H9 (cell line): ENCODE measurements around the gene TSFM. TPM values are rescaled to one million over a fixed set of nuclear protein-coding genes. Genes with fewer than 3 reads are reported as not detected.

Source experiments
- DNase-seq: peaks from one replicate; pipeline ENCODE4 v3.0.0-alpha.2; 2017
- H2AFZ ChIP-seq: one replicate; pipeline ENCODE4 v1.6.1; 2013; ENCODE audit warnings: mild to moderate bottlenecking, low read length, control low read depth, moderate library complexity
- H2AK5ac ChIP-seq: 2 replicates; pipeline ENCODE4 v1.6.1; 2013; ENCODE audit warnings: low read length, control low read depth, mixed read lengths; ENCODE audit not compliant: insufficient read length
- H2BK120ac ChIP-seq: one replicate; pipeline ENCODE4 v1.6.1; 2013; ENCODE audit warnings: low read depth, mild to moderate bottlenecking, low read length, control low read depth, inconsistent platforms; ENCODE audit not compliant: poor library complexity, severe bottlenecking
- H2BK12ac ChIP-seq: 2 replicates; pipeline ENCODE4 v1.6.1; 2013; ENCODE audit warnings: low read length, control low read depth, mixed read lengths, low read depth; ENCODE audit not compliant: insufficient read length
- H2BK15ac ChIP-seq: 2 replicates; pipeline ENCODE4 v1.6.1; 2013; ENCODE audit warnings: low read depth, low read length, control low read depth
- H2BK20ac ChIP-seq: one replicate; pipeline ENCODE4 v1.6.1; 2013; ENCODE audit warnings: low read depth, mild to moderate bottlenecking, low read length, control low read depth, inconsistent platforms; ENCODE audit not compliant: poor library complexity, severe bottlenecking
- H2BK5ac ChIP-seq: 2 replicates; pipeline ENCODE4 v1.6.1; 2013; ENCODE audit warnings: low read length, control low read depth, mixed read lengths; ENCODE audit not compliant: insufficient read length
- H3K14ac ChIP-seq: 2 replicates; pipeline ENCODE4 v1.6.1; 2013; ENCODE audit warnings: low read length, control low read depth; ENCODE audit not compliant: insufficient read depth
- H3K18ac ChIP-seq: 2 replicates; pipeline ENCODE4 v1.6.1; 2013; ENCODE audit warnings: low read depth, mild to moderate bottlenecking, mixed read lengths, low read length, control low read depth; ENCODE audit not compliant: insufficient read length
- H3K23ac ChIP-seq: 2 replicates; pipeline ENCODE4 v1.6.1; 2013; ENCODE audit warnings: low read length, control low read depth, mixed read lengths, low read depth; ENCODE audit not compliant: insufficient read length
- H3K23me2 ChIP-seq: 2 replicates; pipeline ENCODE4 v1.6.1; 2013; ENCODE audit warnings: low read depth, mild to moderate bottlenecking, mixed read lengths, low read length, control low read depth; ENCODE audit not compliant: insufficient read length, poor library complexity, severe bottlenecking
- H3K27ac ChIP-seq: 2 replicates; pipeline ENCODE4 v1.5.1; 2013; ENCODE audit warnings: low read length, control low read depth, mixed read lengths, low read depth; ENCODE audit not compliant: insufficient read length
- H3K27me3 ChIP-seq: 2 replicates; pipeline ENCODE4 v1.6.1; 2013; ENCODE audit warnings: low read length, control low read depth, inconsistent platforms; ENCODE audit not compliant: insufficient read depth
- H3K4ac ChIP-seq: 2 replicates; pipeline ENCODE4 v1.6.1; 2013; ENCODE audit warnings: low read depth, mild to moderate bottlenecking, control low read depth, inconsistent platforms, low read length, moderate library complexity
- H3K4me1 ChIP-seq: 2 replicates; pipeline ENCODE4 v1.6.1; 2013; ENCODE audit warnings: low read length, control low read depth, inconsistent platforms; ENCODE audit not compliant: insufficient read depth
- H3K4me2 ChIP-seq: 2 replicates; pipeline ENCODE4 v1.6.1; 2013; ENCODE audit warnings: low read length, control low read depth, mixed read lengths; ENCODE audit not compliant: insufficient read length, insufficient read depth
- H3K56ac ChIP-seq: 2 replicates; pipeline ENCODE4 v1.6.1; 2013; ENCODE audit warnings: low read depth, mild to moderate bottlenecking, mixed read lengths, low read length, control low read depth; ENCODE audit not compliant: insufficient read length
- H3K79me1 ChIP-seq: 2 replicates; pipeline ENCODE4 v1.6.1; 2013; ENCODE audit warnings: low read depth, mild to moderate bottlenecking, moderate library complexity, low read length, control low read depth, inconsistent platforms; ENCODE audit not compliant: insufficient read depth, poor library complexity, severe bottlenecking
- H3K79me2 ChIP-seq: 2 replicates; pipeline ENCODE4 v1.6.1; 2013; ENCODE audit warnings: low read length, control low read depth, inconsistent platforms; ENCODE audit not compliant: insufficient read depth
- H3K9ac ChIP-seq: 2 replicates; pipeline ENCODE4 v1.6.1; 2013; ENCODE audit warnings: low read length, control low read depth, mixed read lengths; ENCODE audit not compliant: insufficient read length; ENCODE audit errors: extremely low read depth
- H3K9me3 ChIP-seq: one replicate; pipeline ENCODE4 v1.6.1; 2013; ENCODE audit warnings: low read depth, low read length, inconsistent platforms; ENCODE audit not compliant: control insufficient read depth
- H3T11ph ChIP-seq: one replicate; pipeline ENCODE4 v1.6.1; 2013; ENCODE audit warnings: mild to moderate bottlenecking, low read length, control low read depth, inconsistent platforms
- H4K20me1 ChIP-seq: one replicate; pipeline ENCODE4 v1.6.1; 2013; ENCODE audit not compliant: control insufficient read depth, insufficient read length, insufficient read depth
- H4K5ac ChIP-seq: 2 replicates; pipeline ENCODE4 v1.6.1; 2013; ENCODE audit warnings: low read depth, mild to moderate bottlenecking, mixed read lengths, low read length, control low read depth; ENCODE audit not compliant: insufficient read length
- H4K8ac ChIP-seq: replicated peaks from 2 replicates; pipeline ENCODE4 v1.6.1; 2013; ENCODE audit warnings: low read length, control low read depth, mixed read lengths, low read depth; ENCODE audit not compliant: insufficient read length
- H4K91ac ChIP-seq: 2 replicates; pipeline ENCODE4 v1.6.1; 2013; ENCODE audit warnings: low read depth, mild to moderate bottlenecking, moderate library complexity, mixed read lengths, low read length, control low read depth; ENCODE audit not compliant: insufficient read length
- H3K27ac Mint-ChIP-seq, 3 experiments: 2 replicates in 2 of 3; 3 replicates in 1 of 3; pipeline ENCODE4 v1.8.0; 2020 to 2021; ENCODE audit warnings: mixed read lengths in 3 of 3, mild to moderate bottlenecking in 1 of 3, moderate library complexity in 1 of 3
- H3K27me3 Mint-ChIP-seq: 2 replicates; pipeline ENCODE4 v1.8.0; 2021; ENCODE audit warnings: low read depth, mild to moderate bottlenecking, moderate library complexity, mixed read lengths
- H3K36me3 Mint-ChIP-seq, 3 experiments: 2 replicates in 2 of 3; 3 replicates in 1 of 3; pipeline ENCODE4 v1.8.0; 2020 to 2021; ENCODE audit warnings: low read depth in 3 of 3, mixed read lengths in 3 of 3; ENCODE audit not compliant: insufficient read depth in 1 of 3
- H3K4me1 Mint-ChIP-seq, 2 experiments: 2 replicates each; pipeline ENCODE4 v1.8.0; 2020; ENCODE audit warnings: mixed read lengths in 2 of 2
- H3K4me3 Mint-ChIP-seq, 2 experiments: 2 replicates in 1 of 2; 3 replicates in 1 of 2; pipeline ENCODE4 v1.8.0; 2020 to 2021; ENCODE audit warnings: mild to moderate bottlenecking in 2 of 2, mixed read lengths in 2 of 2, moderate library complexity in 1 of 2
- H3K9me3 Mint-ChIP-seq, 2 experiments: 2 replicates in 1 of 2; 3 replicates in 1 of 2; pipeline ENCODE4 v1.8.0; 2020; ENCODE audit warnings: mild to moderate bottlenecking in 2 of 2, mixed read lengths in 2 of 2, moderate library complexity in 1 of 2
- WGBS: extraction: QIAGEN DNeasy Blood & Tissue Kit; methylation state at CpG from one replicate; pipeline ENCODE4 v1.1.7; 2013; ENCODE audit warnings: missing lambda C conversion rate, low lambda C conversion rate, mixed read lengths; ENCODE audit not compliant: insufficient read length; ENCODE audit errors: extremely low coverage; 5-methylcytosine and 5-hydroxymethylcytosine counted together
- total RNA-seq: library from RNA; stranded (reverse); gene quantifications from 2 replicates; pipeline ENCODE4 v1.2.1, GENCODE V29; 2021
- TF ChIP-seq, protein P1 (sequence below): fragments of 200-600 bp; sonication (generic); conservative IDR thresholded peaks from 3 replicates; pipeline ENCODE4 v1.8.0; 2021; ENCODE audit warnings: antibody characterized with exemption, mild to moderate bottlenecking

The TSFM gene
- total RNA-seq, 1 experiment from 2014 or later: 50.2 TPM

DNA sequence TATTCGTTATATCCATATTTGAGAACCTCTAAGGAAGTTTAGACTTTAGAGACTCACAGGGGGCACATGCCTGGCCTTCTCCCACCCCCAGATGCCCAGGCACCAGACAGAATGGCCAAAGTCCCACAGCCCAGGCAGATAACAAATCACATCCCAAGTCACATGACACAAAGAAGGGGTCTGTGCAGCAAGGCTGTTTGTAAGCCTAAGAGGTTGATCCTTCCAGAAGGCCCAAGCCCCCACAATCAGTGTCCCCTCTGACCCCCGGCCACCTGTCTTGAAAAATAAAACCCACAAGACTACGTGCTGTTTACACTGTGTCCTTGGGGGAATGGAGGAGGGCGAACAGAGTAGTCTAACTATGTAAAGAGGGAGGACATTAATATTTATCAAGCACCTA, 58.9 kb downstream of the TSFM start:
- no peak overlapping the region for H4K8ac ChIP-seq
- peaks cover 20% of the 10 kb centered on the region for H3K4me1 ChIP-seq
- no peak for DNase-seq
- no peak overlapping the region for H3T11ph ChIP-seq
- H3K4me2 ChIP-seq: no peak overlapping the region
- no peak overlapping the region for H2AK5ac ChIP-seq
- H3K23ac ChIP-seq: no peak overlapping the region
- H3K9ac ChIP-seq: no peak overlapping the region
- H3K27me3 Mint-ChIP-seq: no peaks in the 10 kb centered on the region
- H3K36me3 Mint-ChIP-seq: peaks cover 0 to 3% (median 0%) of the 10 kb centered on the region in 3 experiments; a peak in 4 of 7 replicates
- H2BK15ac ChIP-seq: no peak overlapping the region
- TF ChIP-seq, protein P1, sequence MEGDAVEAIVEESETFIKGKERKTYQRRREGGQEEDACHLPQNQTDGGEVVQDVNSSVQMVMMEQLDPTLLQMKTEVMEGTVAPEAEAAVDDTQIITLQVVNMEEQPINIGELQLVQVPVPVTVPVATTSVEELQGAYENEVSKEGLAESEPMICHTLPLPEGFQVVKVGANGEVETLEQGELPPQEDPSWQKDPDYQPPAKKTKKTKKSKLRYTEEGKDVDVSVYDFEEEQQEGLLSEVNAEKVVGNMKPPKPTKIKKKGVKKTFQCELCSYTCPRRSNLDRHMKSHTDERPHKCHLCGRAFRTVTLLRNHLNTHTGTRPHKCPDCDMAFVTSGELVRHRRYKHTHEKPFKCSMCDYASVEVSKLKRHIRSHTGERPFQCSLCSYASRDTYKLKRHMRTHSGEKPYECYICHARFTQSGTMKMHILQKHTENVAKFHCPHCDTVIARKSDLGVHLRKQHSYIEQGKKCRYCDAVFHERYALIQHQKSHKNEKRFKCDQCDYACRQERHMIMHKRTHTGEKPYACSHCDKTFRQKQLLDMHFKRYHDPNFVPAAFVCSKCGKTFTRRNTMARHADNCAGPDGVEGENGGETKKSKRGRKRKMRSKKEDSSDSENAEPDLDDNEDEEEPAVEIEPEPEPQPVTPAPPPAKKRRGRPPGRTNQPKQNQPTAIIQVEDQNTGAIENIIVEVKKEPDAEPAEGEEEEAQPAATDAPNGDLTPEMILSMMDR: no peak
- no peak overlapping the region for H3K56ac ChIP-seq
- no peak overlapping the region for H2BK120ac ChIP-seq
- H2BK20ac ChIP-seq: no peak overlapping the region
- H3K79me2 ChIP-seq: peaks cover 41% of the 10 kb centered on the region; the same call in 1 of the 2 replicates
- H4K91ac ChIP-seq: no peak overlapping the region
- H3K4me3 Mint-ChIP-seq: peak overlapping the region in 1 of 2 experiments; percentile 87; a peak in 2 of 5 replicates
- H3K4me1 Mint-ChIP-seq: peaks cover 77 to 79% of the 10 kb centered on the region in 2 experiments
- H4K5ac ChIP-seq: no peak overlapping the region
- no peaks in the 10 kb centered on the region for H4K20me1 ChIP-seq
- peak overlapping the region in 2 of 3 experiments; percentile 55 to 74; a peak in 3 of 7 replicates for H3K27ac Mint-ChIP-seq
- H3K18ac ChIP-seq: no peak overlapping the region
- H3K27me3 ChIP-seq: no peaks in the 10 kb centered on the region
- peaks cover 20% of the 10 kb centered on the region for H3K23me2 ChIP-seq
- H3K9me3 Mint-ChIP-seq: no peaks in the 10 kb centered on the region
- H3K4ac ChIP-seq: no peak overlapping the region
- H3K79me1 ChIP-seq: peaks cover 4% of the 10 kb centered on the region
- H3K14ac ChIP-seq: no peak overlapping the region
- WGBS: no CpG with 5 or more reads among the region's 4 CpGs
- H3K9me3 ChIP-seq: no peaks in the 10 kb centered on the region
- no peak overlapping the region for H2BK5ac ChIP-seq
- H2BK12ac ChIP-seq: no peak overlapping the region
- H2AFZ ChIP-seq: no peak overlapping the region
- no peak overlapping the region for H3K27ac ChIP-seq
